Uterus (tissue), 4 donors: ENCODE measurements around the gene LRP1-AS. TPM values are rescaled to one million over a fixed set of nuclear protein-coding genes. Genes with fewer than 3 reads are reported as not detected.

Experiments used
- DNase-seq, 2 donors: peaks; one replicate each; pipeline ENCODE4 v3.0.0-alpha.2; 2019 to 2020
- H3K27ac ChIP-seq, 2 donors: fragments of 200-600 bp; sonication (generic); 1 replicate in 1 of 2; 2 replicates in 1 of 2; pipeline ENCODE4 v1.5.1; 2016 to 2018
- H3K27me3 ChIP-seq, 2 donors: fragments of 200-600 bp; sonication (generic); one replicate each; pipeline ENCODE4 v1.5.1; 2018 to 2019; ENCODE audit warnings: control low read depth in 1 of 2
- H3K36me3 ChIP-seq, 2 donors: fragments of 200-600 bp; sonication (generic); one replicate each; pipeline ENCODE4 v1.5.1; 2019; ENCODE audit warnings: control low read depth in 1 of 2
- H3K4me1 ChIP-seq, 2 donors: fragments of 200-600 bp; sonication (generic); one replicate each; pipeline ENCODE4 v1.5.1; 2018 to 2019; ENCODE audit warnings: control low read depth in 1 of 2
- H3K4me3 ChIP-seq, 2 donors: fragments of 200-600 bp; sonication (generic); 1 replicate in 1 of 2; 2 replicates in 1 of 2; pipeline ENCODE4 v1.5.1; 2018 to 2019; ENCODE audit warnings: mild to moderate bottlenecking in 1 of 2
- H3K9me3 ChIP-seq, 2 donors: fragments of 200-600 bp; sonication (generic); one replicate each; pipeline ENCODE4 v1.5.1; 2019; ENCODE audit warnings: control low read depth in 1 of 2
- POLR2A ChIP-seq, 2 donors: fragments of 450-650 bp; IDR thresholded peaks; one replicate each; pipeline ENCODE4 v1.6.1; 2016; ENCODE audit warnings: antibody characterized with exemption in 2 of 2, mild to moderate bottlenecking in 1 of 2, moderate library complexity in 1 of 2
- intact Hi-C: fragments of 100-400 bp; cut with DNase I; formaldehyde crosslinking; loops from one replicate; pipeline ENCODE4 v1.15.1; 2023; ENCODE audit warnings: low total_unique reads
- total RNA-seq, 4 donors: library from RNA; depleted of rRNA in 3 of 4; stranded (reverse); fragments of >200 nt in 3 of 4; gene quantifications; one replicate each; pipeline versions ENCODE4 v1.1.0 to v1.2.4, GENCODE V29; 2014 to 2023
- TF ChIP-seq, protein P1 (sequence below), 4 experiments: fragments of 200-600 bp in 2 of 4; fragments of 450-650 bp in 2 of 4; sonication (generic) in 2 of 4; IDR thresholded peaks; one replicate each; pipeline ENCODE4 v1.5.1; 2016 to 2019; ENCODE audit warnings: antibody characterized with exemption in 4 of 4, mild to moderate bottlenecking in 2 of 4, moderate library complexity in 1 of 4
- donor health status: DM: yes; HTN: yes; CAD: no.

The LRP1-AS gene
- total RNA-seq, 4 donors from 2014 or later = not detected

DNA sequence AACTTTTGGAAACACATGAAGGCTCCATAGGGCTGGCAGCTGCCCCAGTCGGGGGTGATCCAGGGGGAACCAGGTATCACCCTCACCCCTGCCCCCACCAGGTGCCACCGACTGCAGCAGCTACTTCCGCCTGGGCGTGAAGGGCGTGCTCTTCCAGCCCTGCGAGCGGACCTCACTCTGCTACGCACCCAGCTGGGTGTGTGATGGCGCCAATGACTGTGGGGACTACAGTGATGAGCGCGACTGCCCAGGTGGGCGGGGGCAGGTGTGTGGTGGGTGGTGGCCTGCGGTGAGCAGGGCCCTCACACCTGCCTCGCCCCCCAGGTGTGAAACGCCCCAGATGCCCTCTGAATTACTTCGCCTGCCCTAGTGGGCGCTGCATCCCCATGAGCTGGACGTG, 46.8 kb upstream of the LRP1-AS start:
- Histone ChIP-seq H3K4me3 (no peak overlapping the region), H3K9me3 (no peaks in the 10 kb centered on the region), H3K27ac (no peak overlapping the region), H3K36me3 (no peaks in the 10 kb centered on the region), H3K27me3 (no peaks in the 10 kb centered on the region), H3K4me1 (no peaks in the 10 kb centered on the region)
- no peak for DNase-seq
- TF ChIP-seq POLR2A (IDR thresholded peaks at IDR 0.05) = no peak
- TF ChIP-seq, protein P1, sequence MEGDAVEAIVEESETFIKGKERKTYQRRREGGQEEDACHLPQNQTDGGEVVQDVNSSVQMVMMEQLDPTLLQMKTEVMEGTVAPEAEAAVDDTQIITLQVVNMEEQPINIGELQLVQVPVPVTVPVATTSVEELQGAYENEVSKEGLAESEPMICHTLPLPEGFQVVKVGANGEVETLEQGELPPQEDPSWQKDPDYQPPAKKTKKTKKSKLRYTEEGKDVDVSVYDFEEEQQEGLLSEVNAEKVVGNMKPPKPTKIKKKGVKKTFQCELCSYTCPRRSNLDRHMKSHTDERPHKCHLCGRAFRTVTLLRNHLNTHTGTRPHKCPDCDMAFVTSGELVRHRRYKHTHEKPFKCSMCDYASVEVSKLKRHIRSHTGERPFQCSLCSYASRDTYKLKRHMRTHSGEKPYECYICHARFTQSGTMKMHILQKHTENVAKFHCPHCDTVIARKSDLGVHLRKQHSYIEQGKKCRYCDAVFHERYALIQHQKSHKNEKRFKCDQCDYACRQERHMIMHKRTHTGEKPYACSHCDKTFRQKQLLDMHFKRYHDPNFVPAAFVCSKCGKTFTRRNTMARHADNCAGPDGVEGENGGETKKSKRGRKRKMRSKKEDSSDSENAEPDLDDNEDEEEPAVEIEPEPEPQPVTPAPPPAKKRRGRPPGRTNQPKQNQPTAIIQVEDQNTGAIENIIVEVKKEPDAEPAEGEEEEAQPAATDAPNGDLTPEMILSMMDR (IDR thresholded peaks at IDR 0.05) = no peak
- intact Hi-C loops = no loop called here

DNA sequence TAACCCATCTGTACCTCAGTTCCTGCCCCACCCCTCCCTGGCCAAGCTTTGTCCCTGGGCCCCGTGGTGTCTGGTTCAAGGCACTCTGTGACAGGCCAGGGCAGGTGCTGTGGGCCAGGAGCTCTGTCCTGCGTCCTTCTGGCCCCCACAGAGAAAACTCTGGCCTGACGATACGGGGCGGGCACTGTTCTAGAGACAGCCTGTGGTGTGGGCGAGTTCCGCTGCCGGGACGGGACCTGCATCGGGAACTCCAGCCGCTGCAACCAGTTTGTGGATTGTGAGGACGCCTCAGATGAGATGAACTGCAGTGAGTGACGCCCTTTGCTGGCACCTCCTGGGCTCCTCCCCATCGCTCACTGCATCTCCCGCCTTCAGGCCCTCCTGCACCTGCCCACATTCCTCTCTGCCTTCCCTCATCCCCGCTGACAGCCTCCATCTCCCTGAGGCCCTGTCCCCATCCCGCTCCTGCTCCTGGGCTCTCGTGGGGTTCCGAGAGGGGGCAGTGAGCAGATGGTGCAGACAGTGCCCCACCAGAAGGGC, 46.4 kb upstream of the LRP1-AS start:
- TF ChIP-seq, protein P1 (IDR thresholded peaks at IDR 0.05) = no peak
- TF ChIP-seq POLR2A (IDR thresholded peaks at IDR 0.05) = no peak
- H3K27ac ChIP-seq = no peak overlapping the region
- no peaks in the 10 kb centered on the region for H3K4me1 ChIP-seq
- no peaks in the 10 kb centered on the region for H3K36me3 ChIP-seq
- intact Hi-C loops = no loop called here
- no peak for DNase-seq
- H3K4me3 ChIP-seq = no peak overlapping the region
- H3K9me3 ChIP-seq = no peaks in the 10 kb centered on the region
- H3K27me3 ChIP-seq = no peaks in the 10 kb centered on the region

DNA sequence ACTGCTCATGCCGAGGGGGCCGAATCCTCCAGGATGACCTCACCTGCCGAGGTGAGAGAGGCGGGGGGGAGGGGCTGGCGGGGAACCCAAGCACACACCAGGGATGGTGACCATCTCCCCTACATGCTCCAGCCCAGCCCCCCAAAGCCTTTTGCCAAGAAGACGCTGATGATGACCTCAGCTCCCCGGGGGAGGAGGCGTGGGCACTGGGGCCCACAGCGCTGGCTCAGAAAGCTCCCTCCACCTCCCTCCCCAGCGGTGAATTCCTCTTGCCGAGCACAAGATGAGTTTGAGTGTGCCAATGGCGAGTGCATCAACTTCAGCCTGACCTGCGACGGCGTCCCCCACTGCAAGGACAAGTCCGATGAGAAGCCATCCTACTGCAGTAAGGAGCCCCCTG, 45.5 kb upstream of the LRP1-AS start:
- Histone ChIP-seq H3K9me3 (no peaks in the 10 kb centered on the region), H3K4me1 (no peaks in the 10 kb centered on the region), H3K27ac (no peak overlapping the region), H3K4me3 (no peak overlapping the region), H3K27me3 (no peaks in the 10 kb centered on the region), H3K36me3 (no peaks in the 10 kb centered on the region)
- intact Hi-C loops = no loop called here
- no peak for DNase-seq
- TF ChIP-seq, protein P1 (IDR thresholded peaks at IDR 0.05) = no peak
- no peak for TF ChIP-seq POLR2A (IDR thresholded peaks at IDR 0.05)

DNA sequence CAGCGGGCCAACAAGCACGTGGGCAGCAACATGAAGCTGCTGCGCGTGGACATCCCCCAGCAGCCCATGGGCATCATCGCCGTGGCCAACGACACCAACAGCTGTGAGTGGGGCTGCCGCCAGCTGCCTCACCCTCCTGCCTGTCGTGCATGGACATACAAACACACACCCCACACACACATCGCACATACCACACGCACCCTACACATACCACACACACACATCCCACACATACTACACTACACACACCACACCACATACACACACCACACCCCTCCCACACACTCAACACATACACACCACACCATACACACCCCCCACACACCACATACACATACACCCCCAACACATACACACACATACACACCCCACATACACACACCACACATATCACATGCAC, 44.0 kb upstream of the LRP1-AS start:
- H3K9me3 ChIP-seq = no peaks in the 10 kb centered on the region
- no peak for DNase-seq
- H3K27ac ChIP-seq = no peak overlapping the region
- TF ChIP-seq, protein P1 (IDR thresholded peaks at IDR 0.05) = no peak
- no peak for TF ChIP-seq POLR2A (IDR thresholded peaks at IDR 0.05)
- no peak overlapping the region for H3K4me3 ChIP-seq
- intact Hi-C loops = no loop called here
- H3K36me3 ChIP-seq = no peaks in the 10 kb centered on the region
- H3K27me3 ChIP-seq = no peaks in the 10 kb centered on the region
- no peaks in the 10 kb centered on the region for H3K4me1 ChIP-seq

DNA sequence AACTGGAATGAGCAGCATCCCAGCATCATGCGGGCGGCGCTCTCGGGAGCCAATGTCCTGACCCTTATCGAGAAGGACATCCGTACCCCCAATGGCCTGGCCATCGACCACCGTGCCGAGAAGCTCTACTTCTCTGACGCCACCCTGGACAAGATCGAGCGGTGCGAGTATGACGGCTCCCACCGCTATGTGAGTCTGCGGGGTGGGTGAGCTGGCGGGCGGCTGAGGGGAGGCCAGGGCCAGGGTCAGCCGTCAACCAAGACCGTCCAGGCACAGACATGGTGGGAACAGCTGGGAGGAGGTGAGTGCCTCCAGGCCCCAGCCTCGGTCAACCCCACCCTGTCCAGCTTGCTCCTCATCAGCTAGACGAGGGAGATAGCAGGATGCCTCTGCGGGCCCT, 43.4 kb upstream of the LRP1-AS start:
- Histone ChIP-seq H3K36me3 (no peaks in the 10 kb centered on the region), H3K4me3 (no peak overlapping the region), H3K9me3 (no peaks in the 10 kb centered on the region), H3K27me3 (no peaks in the 10 kb centered on the region), H3K27ac (no peak overlapping the region), H3K4me1 (no peaks in the 10 kb centered on the region)
- TF ChIP-seq, protein P1 (IDR thresholded peaks at IDR 0.05) = no peak
- no peak for TF ChIP-seq POLR2A (IDR thresholded peaks at IDR 0.05)
- DNase-seq = no peak
- intact Hi-C loops = no loop called here
